NCI-H82 treated with DMSO at 0.1 percent for 48 hours (cell line): Measurements from ENCODE around the gene ZSCAN20.
A peak's percentile ranks its signal among the peaks of the same experiment; 100 is the strongest.

Source experiments
- DNase-seq: peaks from one replicate; lab custom pipeline; 2025; ENCODE audit not compliant: unreplicated experiment; lab: John Stamatoyannopoulos, UW

ZSCAN20 gene

GRCh38 chr1:33472269-33472980 lies at the start of gene ZSCAN20:
ZSCAN20 (plus strand) TSS chr1:33472645; CDS start chr1:33479289, 6,644 bp downstream.
- peak; percentile 99 for DNase-seq

DNA sequence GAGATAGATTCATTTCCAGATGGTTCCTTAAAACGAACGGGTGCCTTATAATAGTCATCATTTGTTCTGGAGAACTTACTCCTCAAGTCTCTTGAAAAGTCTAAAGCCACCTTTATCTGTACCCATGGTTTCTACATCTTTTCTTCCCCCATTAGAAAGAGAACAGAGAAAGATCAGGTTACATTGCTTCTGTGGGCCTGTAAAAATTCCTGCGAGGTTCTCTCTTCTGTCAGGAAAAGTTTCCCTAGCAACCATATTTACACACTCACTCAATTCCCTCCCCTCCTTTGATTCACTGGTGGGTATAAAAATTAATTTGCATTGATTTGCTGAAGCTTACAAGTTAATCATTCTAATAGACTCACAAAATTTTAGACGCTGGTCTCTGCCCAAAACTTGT lies 48.2 kb upstream of the ZSCAN20 start:
- DNase-seq = no peak

DNA sequence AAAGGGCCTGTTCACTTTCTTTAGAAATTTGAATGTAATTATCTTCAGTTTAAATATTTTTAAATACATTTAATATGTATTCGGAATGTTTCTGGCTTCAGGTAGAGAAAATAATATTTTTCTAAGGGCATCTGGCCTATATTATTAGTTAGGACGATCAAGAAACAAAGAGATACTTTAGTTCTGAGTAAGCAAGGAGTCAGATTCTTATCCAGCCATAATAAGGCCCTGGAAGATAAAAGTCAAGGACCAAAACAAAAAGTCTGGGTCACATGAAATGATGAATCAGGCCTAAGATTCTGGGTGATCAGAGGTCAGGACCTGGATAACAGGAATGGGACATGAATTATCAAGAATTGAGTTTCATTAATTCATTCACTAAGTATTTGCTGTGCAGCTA lies 47.8 kb upstream of the ZSCAN20 start:
- DNase-seq = no peak

DNA sequence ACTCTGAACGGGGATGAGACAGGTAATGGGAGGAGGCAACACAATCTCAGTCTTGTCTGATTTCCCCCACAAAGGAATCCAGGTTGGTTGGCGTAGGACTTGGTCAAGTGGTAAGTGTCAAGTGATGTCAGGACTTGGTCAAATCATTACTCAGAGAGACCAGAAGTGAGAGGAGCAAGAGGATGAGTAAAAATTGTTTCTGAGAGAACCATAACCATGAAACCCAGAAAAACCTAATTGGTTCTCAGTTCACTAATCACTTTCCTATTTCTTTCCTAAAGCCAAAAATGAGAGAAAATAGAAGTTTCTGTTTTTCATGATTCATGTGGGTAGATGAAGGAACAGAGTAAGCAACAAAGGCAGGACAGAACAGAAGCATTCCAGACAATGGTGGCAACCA lies 46.5 kb upstream of the ZSCAN20 start:
- no peak for DNase-seq

DNA sequence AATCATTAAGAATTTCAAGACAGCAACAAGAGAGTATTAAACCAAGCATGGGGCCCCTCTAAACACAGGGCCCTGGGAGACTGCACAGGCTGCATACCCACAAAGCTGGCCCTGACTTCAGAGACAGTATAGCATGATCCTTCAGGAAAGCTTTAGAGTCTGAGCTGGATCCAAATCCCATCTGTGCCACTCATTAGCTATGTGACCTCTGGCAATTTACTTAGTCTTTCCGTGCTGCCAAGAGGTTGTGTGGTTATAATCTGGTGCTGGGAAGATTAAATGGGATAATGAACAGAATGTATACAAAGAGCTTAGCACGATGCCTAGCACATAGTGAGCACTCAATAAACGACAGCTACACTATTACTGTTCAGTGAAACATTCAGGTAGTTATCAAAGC lies 45.5 kb upstream of the ZSCAN20 start:
- DNase-seq = peak; percentile 97

- DNase-seq = peak; percentile 93
Measured at GRCh38 chr1:33428661-33429060, 43.8 kb upstream of the ZSCAN20 start.

DNA sequence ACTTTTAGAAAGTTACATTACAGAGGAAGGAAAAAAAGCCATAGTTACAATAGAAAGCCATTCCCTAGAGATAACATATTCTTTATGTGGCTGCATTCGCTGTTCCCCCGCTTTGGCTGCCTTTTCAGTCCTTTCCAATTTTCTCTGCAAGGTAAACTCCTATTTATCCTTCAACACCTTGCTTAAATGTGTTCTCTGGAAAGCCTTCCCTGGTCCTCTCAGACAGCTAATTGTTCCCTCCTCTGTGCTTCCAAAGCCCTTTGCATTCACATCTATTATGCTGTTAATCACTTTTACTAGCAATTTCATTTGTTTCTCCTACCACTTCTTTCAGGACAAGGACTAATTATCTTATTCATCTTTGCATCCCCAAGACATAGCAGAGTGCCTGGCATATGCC lies 43.1 kb upstream of the ZSCAN20 start:
- no peak for DNase-seq

DNA sequence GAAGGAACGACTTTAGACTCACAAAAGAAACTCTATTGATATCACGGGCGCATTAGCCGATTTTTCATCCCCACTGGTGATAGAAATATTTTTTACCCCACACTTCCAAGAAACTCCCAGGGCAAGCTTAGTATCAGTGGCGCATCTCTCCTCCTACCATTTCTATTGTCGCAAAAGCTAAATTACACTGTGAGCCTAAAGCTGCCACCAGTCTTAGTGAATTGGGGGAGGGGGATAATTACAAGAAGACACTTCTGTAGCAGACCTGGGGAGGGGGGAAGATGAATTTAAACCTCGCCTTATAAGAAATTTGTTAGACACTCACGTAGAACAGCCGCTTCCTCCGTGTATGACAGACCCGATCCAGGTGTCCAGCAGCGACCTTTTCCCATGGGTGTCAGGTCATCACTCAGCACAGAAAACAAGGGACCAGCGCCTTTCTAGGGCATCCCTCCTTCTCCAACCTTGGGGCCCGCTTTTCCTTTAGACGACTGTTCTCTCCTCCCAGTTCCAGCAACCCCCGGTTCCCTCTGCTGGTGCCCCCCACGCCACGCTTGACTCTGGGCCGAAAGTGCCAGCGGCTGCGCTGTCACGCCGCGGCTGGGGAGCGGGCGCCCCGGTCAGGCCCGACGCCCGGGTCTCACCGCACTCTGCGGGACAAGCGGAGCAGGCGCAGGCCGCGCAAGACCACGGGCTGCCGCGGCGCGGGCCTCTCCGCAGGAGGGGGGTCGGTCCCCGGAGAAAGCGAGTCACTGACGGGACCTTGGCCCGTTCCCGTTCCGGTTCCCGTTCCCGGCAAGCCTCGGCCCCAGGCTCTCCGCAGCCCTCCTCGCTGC lies 42.4 kb upstream of the ZSCAN20 start:
- no peak for DNase-seq

- peak; percentile 89 for DNase-seq
Measured at GRCh38 chr1:33430692-33431593, 41.5 kb upstream of the ZSCAN20 start, which contains the start of gene PHC2. PHC2 (minus strand) TSS chr1:33431095; CDS start chr1:33375539, 55,556 bp downstream.

- no peak for DNase-seq
Measured at GRCh38 chr1:33433509-33434362, 38.7 kb upstream of the ZSCAN20 start.

DNA sequence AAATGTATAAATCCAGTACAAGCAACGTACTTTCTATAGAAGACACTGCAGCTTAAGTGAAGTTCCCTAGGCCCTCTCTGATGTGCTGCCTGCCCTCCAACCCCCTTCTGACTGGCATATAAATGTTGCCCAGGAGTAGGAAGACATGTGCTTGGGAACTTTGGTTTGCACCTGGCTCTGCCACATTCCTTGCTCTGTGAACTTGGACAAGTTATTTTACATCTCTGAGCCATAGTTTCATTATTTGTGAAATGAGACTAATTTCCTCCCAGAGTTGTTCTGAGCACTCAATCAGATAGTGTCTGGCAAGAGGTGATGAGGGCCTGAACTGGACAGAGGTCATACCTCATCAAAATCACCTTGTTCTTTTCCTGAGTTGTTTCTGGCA lies 38.1 kb upstream of the ZSCAN20 start:
- DNase-seq = no peak

DNA sequence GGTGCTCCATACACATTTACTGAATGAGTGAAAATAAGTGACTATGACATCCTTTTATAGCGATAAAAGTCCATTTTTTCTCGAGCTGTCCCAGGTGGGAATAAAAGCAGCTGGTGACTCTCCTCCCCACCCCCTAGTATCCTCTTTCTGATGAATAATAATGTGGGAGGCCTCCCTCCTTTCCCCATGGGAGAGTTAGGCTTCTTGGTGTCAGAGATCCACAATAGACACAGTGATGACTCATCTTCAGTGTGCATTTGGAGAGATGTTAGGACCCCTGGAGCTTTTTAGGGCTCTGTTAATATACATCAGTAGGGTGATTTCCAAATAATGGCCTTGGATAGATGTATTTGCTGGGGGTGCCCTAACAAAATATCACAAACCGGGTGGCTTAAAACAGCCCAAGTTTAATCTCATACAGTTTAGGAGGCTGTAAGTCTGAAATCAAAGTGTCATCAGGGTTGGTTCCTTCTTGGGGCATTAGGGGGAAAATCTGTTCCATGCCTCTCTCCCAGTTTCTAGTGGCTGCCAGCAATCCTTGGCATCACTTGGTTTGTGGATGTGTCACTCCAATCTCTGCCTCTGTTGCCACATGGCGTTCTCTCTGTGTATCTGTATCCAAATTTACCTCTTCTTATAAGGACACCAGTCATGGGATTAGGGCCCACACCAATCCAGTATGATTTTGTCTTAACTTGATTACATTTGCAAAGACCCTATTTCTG lies 37.2 kb upstream of the ZSCAN20 start:
- DNase-seq = no peak

GRCh38 chr1:33436557-33437285 lies 35.7 kb upstream of the ZSCAN20 start:
- peak; percentile 92 for DNase-seq

GRCh38 chr1:33438364-33439160 lies 33.9 kb upstream of the ZSCAN20 start:
- DNase-seq = peak; percentile 81

- no peak for DNase-seq
Measured at GRCh38 chr1:33439662-33440061, 32.8 kb upstream of the ZSCAN20 start.

GRCh38 chr1:33441088-33441745 lies 31.2 kb upstream of the ZSCAN20 start:
- DNase-seq = no peak

- no peak for DNase-seq
Measured at GRCh38 chr1:33442141-33442540, 30.3 kb upstream of the ZSCAN20 start.
